Measurements from ENCODE around the gene DIAPH3. TPM values are rescaled to one million over a fixed set of nuclear protein-coding genes. Genes with fewer than 3 reads are reported as not detected.

The DIAPH3 gene
- total and polyA plus RNA-seq, 2 of the 4 experiments (the other 2 are of a cell fraction): 8.9 to 9.3 TPM

DNA sequence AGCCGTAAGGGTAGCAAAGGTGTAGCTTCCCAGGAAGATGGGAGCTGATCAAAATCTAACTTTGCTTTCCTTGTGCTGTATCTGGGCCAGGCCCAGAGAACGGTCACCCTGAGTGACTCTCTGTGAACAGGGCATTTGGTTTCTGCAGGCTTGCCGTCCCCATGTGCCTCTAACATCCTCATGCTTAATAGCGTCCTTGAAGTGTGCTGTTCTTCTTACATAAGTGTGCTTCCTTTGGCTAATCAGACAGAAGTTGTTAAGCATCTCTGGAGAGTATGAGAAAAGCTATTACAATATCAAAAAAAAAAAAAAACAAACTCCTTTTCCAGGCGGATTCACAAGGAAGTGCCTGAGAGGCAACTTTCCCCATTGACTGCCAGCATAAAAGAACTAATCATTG, 503.7 kb downstream of the DIAPH3 start:
- H4K5ac ChIP-seq (ENCODE audit: low read depth, low read length): no peak overlapping the region
- no peaks in the 10 kb centered on the region for H3K4me1 ChIP-seq (ENCODE audit: control insufficient read depth, insufficient read depth, low read length)
- H2BK15ac ChIP-seq (ENCODE audit: low read depth, low read length): no peak overlapping the region
- H2AK5ac ChIP-seq (ENCODE audit: low read depth, low read length): no peak overlapping the region
- no peak overlapping the region for H3K14ac ChIP-seq (replicated peaks; ENCODE audit: low read depth, low read length)
- no peak overlapping the region for H3K56ac ChIP-seq (ENCODE audit: extremely low read depth, insufficient read depth, low read length)
- POLR2A ChIA-PET (ENCODE audit: unreplicated experiment): no interaction called here
- no peak overlapping the region for H2BK120ac ChIP-seq (ENCODE audit: low read depth, low read length)
- H3K18ac ChIP-seq (ENCODE audit: low read depth, low read length): no peak overlapping the region
- CTCF ChIA-PET: no interaction called here
- no peak overlapping the region for H4K8ac ChIP-seq (ENCODE audit: low read depth in 2 of 2, low read length in 2 of 2)
- DNase-seq (no peak), ATAC-seq (ENCODE audit: low read depth) (no peak)
- WGBS, 2 experiments (ENCODE audit: extremely low coverage in 2 of 2, insufficient read length in 1 of 2): no CpG with 5 or more reads among the region's 5 CpGs
- no peak overlapping the region for H3K23ac ChIP-seq (ENCODE audit: low read depth, low read length)
- intact Hi-C loops (cut with micrococcal nuclease): no loop called here
- no peak overlapping the region for H2BK5ac ChIP-seq (ENCODE audit: low read depth, low read length, poor library complexity, severe bottlenecking)
- no peak overlapping the region for H3K27ac ChIP-seq (ENCODE audit: insufficient read depth, low read length)
- in situ Hi-C loops (cut with MboI; ENCODE audit: low sequenced_read_pairs): no loop called here
- H4K20me1 ChIP-seq (ENCODE audit: insufficient read depth, low read length): no peaks in the 10 kb centered on the region
- dilution Hi-C loops (cut with HindIII; ENCODE audit: low sequenced_read_pairs, unreplicated experiment): no loop called here
- BruUV-seq (replicated peaks): no TSS peak
- no peak overlapping the region for H2AFZ ChIP-seq (replicated peaks; ENCODE audit: low read length, poor library complexity)
- no peak overlapping the region for H3K4ac ChIP-seq (ENCODE audit: low read depth, low read length)
- H3K9me3 ChIP-seq (ENCODE audit: control insufficient read depth, insufficient read depth, low read length): no peaks in the 10 kb centered on the region
- TF ChIP-seq RAD21 (IDR thresholded peaks at IDR 0.05; ENCODE audit: low read length) (no peak), RFX5 (IDR thresholded peaks at IDR 0.05; ENCODE audit: low read depth, low read length) (no peak), CHD1 (IDR thresholded peaks at IDR 0.05; ENCODE audit: low read depth, low read length) (no peak), MAFK (IDR thresholded peaks at IDR 0.05; ENCODE audit: low read depth, low read length) (no peak), FOS (IDR thresholded peaks at IDR 0.05; ENCODE audit: low read depth, low read length) (no peak), MXI1 (IDR thresholded peaks at IDR 0.05; ENCODE audit: borderline replicate concordance, low read depth, low read length) (no peak), ELK1 (IDR thresholded peaks at IDR 0.05; ENCODE audit: borderline replicate concordance, low read depth, low read length) (no peak), RCOR1 (IDR thresholded peaks at IDR 0.05; ENCODE audit: insufficient replicate concordance, low read length) (no peak), BHLHE40 (IDR thresholded peaks at IDR 0.05; ENCODE audit: low read depth, low read length) (no peak), NFE2L2 (IDR thresholded peaks at IDR 0.05; ENCODE audit: low read depth, low read length) (no peak), SMC3 (IDR thresholded peaks at IDR 0.05; ENCODE audit: low read depth, low read length) (no peak), CTCF (conservative IDR thresholded peaks at IDR 0.05; ENCODE audit: low read depth, low read length) (no peak), CEBPB (IDR thresholded peaks at IDR 0.05; ENCODE audit: low read depth, low read length) (no peak), POLR2A (IDR thresholded peaks at IDR 0.05; ENCODE audit: low read depth, low read length) (no peak), MAZ (IDR thresholded peaks at IDR 0.05; ENCODE audit: borderline replicate concordance, low read depth, low read length) (no peak)
- TF ChIP-seq, protein P1, sequence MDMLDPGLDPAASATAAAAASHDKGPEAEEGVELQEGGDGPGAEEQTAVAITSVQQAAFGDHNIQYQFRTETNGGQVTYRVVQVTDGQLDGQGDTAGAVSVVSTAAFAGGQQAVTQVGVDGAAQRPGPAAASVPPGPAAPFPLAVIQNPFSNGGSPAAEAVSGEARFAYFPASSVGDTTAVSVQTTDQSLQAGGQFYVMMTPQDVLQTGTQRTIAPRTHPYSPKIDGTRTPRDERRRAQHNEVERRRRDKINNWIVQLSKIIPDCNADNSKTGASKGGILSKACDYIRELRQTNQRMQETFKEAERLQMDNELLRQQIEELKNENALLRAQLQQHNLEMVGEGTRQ (IDR thresholded peaks at IDR 0.05; ENCODE audit: low read depth, low read length): no peak
- H3K27me3 ChIP-seq (ENCODE audit: control insufficient read depth, insufficient read depth, low read length): no peaks in the 10 kb centered on the region
- no peaks in the 10 kb centered on the region for H3K79me1 ChIP-seq (ENCODE audit: low read depth in 1 of 2, low read length in 2 of 2)
- no peaks in the 10 kb centered on the region; the same call in 1 of the 2 replicates for H3K9me1 ChIP-seq (ENCODE audit: insufficient read depth, low read length)
- no peaks in the 10 kb centered on the region for H3K36me3 ChIP-seq (ENCODE audit: control insufficient read depth, insufficient read depth, low read length)
- H4K91ac ChIP-seq (ENCODE audit: insufficient read depth, low read depth, low read length): no peak overlapping the region
- H2AK9ac ChIP-seq (replicated peaks; ENCODE audit: low read depth, low read length, poor library complexity): no peak overlapping the region
- no peak overlapping the region for H3K9ac ChIP-seq (ENCODE audit: low read depth, low read length)
- H3K4me2 ChIP-seq (ENCODE audit: low read depth, low read length): no peak overlapping the region
- no peak overlapping the region for H2BK20ac ChIP-seq (ENCODE audit: low read depth, low read length)
- H3K4me3 ChIP-seq (ENCODE audit: insufficient read depth, low read depth, low read length): no peak overlapping the region
